ENCODE data around the gene MED27.
A peak's percentile ranks its signal among the peaks of the same experiment; 100 is the strongest.

Gene MED27

GRCh38 chr9:132040808-132041207 is 38.9 kb downstream of the MED27 start:
- DNase-seq: no peak

- no peak for DNase-seq
Observed at GRCh38 chr9:132040246-132040645, 39.4 kb downstream of the MED27 start.

GRCh38 chr9:132039284-132039683 is 40.4 kb downstream of the MED27 start:
- no peak for DNase-seq

- no peak for DNase-seq
Observed at GRCh38 chr9:132037458-132037857, 42.2 kb downstream of the MED27 start.

- no peak for DNase-seq
Observed at GRCh38 chr9:132036521-132036920, 43.1 kb downstream of the MED27 start.

- DNase-seq: no peak
Observed at GRCh38 chr9:132035679-132036078, 44.0 kb downstream of the MED27 start.

- no peak for DNase-seq
Observed at GRCh38 chr9:132032238-132032950, 47.3 kb downstream of the MED27 start.

GRCh38 chr9:132031467-132032237 is 48.0 kb downstream of the MED27 start:
- DNase-seq: no peak

GRCh38 chr9:132030626-132031325 is 48.9 kb downstream of the MED27 start:
- no peak for DNase-seq

- DNase-seq: no peak
Observed at GRCh38 chr9:132027752-132028663, 51.7 kb downstream of the MED27 start.

GRCh38 chr9:132026932-132027585 is 52.6 kb downstream of the MED27 start:
- DNase-seq: no peak

GRCh38 chr9:132025766-132026165 is 53.9 kb downstream of the MED27 start:
- DNase-seq: no peak

- no peak for DNase-seq
Observed at GRCh38 chr9:132024589-132024988, 55.1 kb downstream of the MED27 start.

- DNase-seq: no peak
Observed at GRCh38 chr9:132023419-132024180, 56.1 kb downstream of the MED27 start.

- no peak for DNase-seq
Observed at GRCh38 chr9:132020820-132021510, 58.7 kb downstream of the MED27 start.

GRCh38 chr9:132020272-132020671 is 59.4 kb downstream of the MED27 start:
- DNase-seq: no peak

GRCh38 chr9:132019702-132020101 is 60.0 kb downstream of the MED27 start:
- DNase-seq: no peak

- no peak for DNase-seq
Observed at GRCh38 chr9:132018957-132019405, 60.7 kb downstream of the MED27 start.

GRCh38 chr9:132016456-132016855 is 63.2 kb downstream of the MED27 start:
- DNase-seq: peak; percentile 58

GRCh38 chr9:132015866-132016265 is 63.8 kb downstream of the MED27 start:
- no peak for DNase-seq

Measured in femur (tissue), 1 donor.